Gastrocnemius medialis (tissue), 4 donors: Measurements from ENCODE around the gene DCLRE1A. TPM values are rescaled to one million over a fixed set of nuclear protein-coding genes. Genes with fewer than 3 reads are reported as not detected.
A peak's percentile ranks its signal among the peaks of the same experiment; 100 is the strongest.

Experiments
- ATAC-seq, 2 donors: fragments of 150-250 bp; one replicate each; pipeline ENCODE4 v1.9.1; 2016
- DNase-seq, 2 donors: peaks; one replicate each; pipeline ENCODE4 v3.0.0-alpha.2; 2019
- H3K27ac ChIP-seq, 4 donors: fragments of 200-600 bp; sonication (generic); 1 replicate in 1 of 4; 2 replicates in 3 of 4; pipeline ENCODE4 v1.5.1; 2016 to 2018; ENCODE audit warnings: mild to moderate bottlenecking in 2 of 4, moderate library complexity in 1 of 4
- H3K27me3 ChIP-seq, 3 donors: fragments of 200-600 bp; sonication (generic) in 2 of 3; 1 replicate in 1 of 3; 2 replicates in 2 of 3; pipeline versions ENCODE4 v1.5.1 to v1.6.0; 2016 to 2019; ENCODE audit warnings: mild to moderate bottlenecking in 1 of 3, moderate library complexity in 1 of 3
- H3K36me3 ChIP-seq, 2 donors: fragments of 200-600 bp; sonication (generic) in 1 of 2; one replicate each; pipeline ENCODE4 v1.5.1; 2017 to 2018
- H3K4me1 ChIP-seq, 2 donors: fragments of 200-600 bp; sonication (generic) in 1 of 2; one replicate each; pipeline ENCODE4 v1.5.1; 2016 to 2017; ENCODE audit warnings: mild to moderate bottlenecking in 2 of 2
- H3K4me3 ChIP-seq, 4 donors: fragments of 200-600 bp; sonication (generic) in 3 of 4; 1 replicate in 1 of 4; 2 replicates in 3 of 4; pipeline ENCODE4 v1.5.1; 2016 to 2019; ENCODE audit warnings: mild to moderate bottlenecking in 2 of 4
- H3K9me3 ChIP-seq, 3 donors: fragments of 200-600 bp; sonication (generic) in 2 of 3; 1 replicate in 1 of 3; 2 replicates in 2 of 3; pipeline ENCODE4 v1.5.1; 2016 to 2019
- CTCF ChIP-seq, 5 experiments: fragments of 450-650 bp in 3 of 5; fragments of 200-600 bp in 2 of 5; sonication (generic) in 2 of 5; IDR thresholded peaks in 4 of 5; conservative IDR thresholded peaks in 1 of 5; 1 replicate in 4 of 5; 2 replicates in 1 of 5; pipeline ENCODE4 v1.5.1; 2016 to 2019; ENCODE audit warnings: antibody characterized with exemption in 5 of 5, mild to moderate bottlenecking in 3 of 5, moderate library complexity in 3 of 5
- POLR2A ChIP-seq, 2 donors: fragments of 450-650 bp; IDR thresholded peaks; one replicate each; pipeline ENCODE4 v1.6.1; 2017; ENCODE audit warnings: antibody characterized with exemption in 2 of 2, mild to moderate bottlenecking in 2 of 2, moderate library complexity in 2 of 2
- in situ Hi-C, 4 donors: fragments of 200-750 bp; cut with MboI; loops; one replicate each; pipeline versions ENCODE4 v1.15.0 to v1.8.0; 2017; ENCODE audit warnings: low sequenced_read_pairs in 4 of 4
- intact Hi-C: fragments of 100-400 bp; cut with DNase I; formaldehyde crosslinking; loops from one replicate; pipeline ENCODE4 v1.15.1; 2023; ENCODE audit warnings: low total_unique reads
- total RNA-seq, 4 donors: library from RNA; depleted of rRNA; stranded (reverse); fragments of >200 nt; gene quantifications; one replicate each; pipeline versions ENCODE4 v1.1.0 to v1.2.3, GENCODE V29; 2016

Gene DCLRE1A
- total RNA-seq, 4 donors from 2014 or later: 2.6 to 4.7 (median 3.8) TPM

- intact Hi-C loops: no loop called here
- Histone ChIP-seq H3K27ac (no peak overlapping the region), H3K4me3 (no peak overlapping the region), H3K27me3 (no peaks in the 10 kb centered on the region), H3K4me1 (peaks cover 0 to 2% of the 10 kb centered on the region in 2 donors), H3K36me3 (no peaks in the 10 kb centered on the region), H3K9me3 (no peaks in the 10 kb centered on the region)
- in situ Hi-C loops: loop anchor here in 1 of 4 donors (10.0 kb wide), 1 partner anchor 313 kb away; no protein-coding TSS in a partner anchor
- DNase-seq (no peak), ATAC-seq (no peak)
- TF ChIP-seq CTCF (IDR thresholded peaks at IDR 0.05 in 4 of 5, conservative IDR thresholded peaks at IDR 0.05 in 1 of 5) (no peak), POLR2A (IDR thresholded peaks at IDR 0.05) (no peak)
Measured at GRCh38 chr10:113791691-113792090, 62.2 kb downstream of the DCLRE1A start.

- in situ Hi-C loops: no loop called here
- peaks cover 0 to 2% of the 10 kb centered on the region in 2 donors for H3K4me1 ChIP-seq
- no peaks in the 10 kb centered on the region for H3K36me3 ChIP-seq
- no peaks in the 10 kb centered on the region for H3K27me3 ChIP-seq
- intact Hi-C loops: no loop called here
- H3K27ac ChIP-seq: peak overlapping the region in 2 of 4 donors; percentile 58 to 60
- peak in 1 of 2 donors; percentile 33 for DNase-seq
- TF ChIP-seq POLR2A (IDR thresholded peaks at IDR 0.05) (no peak), CTCF (IDR thresholded peaks at IDR 0.05 in 4 of 5, conservative IDR thresholded peaks at IDR 0.05 in 1 of 5) (no peak)
- no peak overlapping the region for H3K4me3 ChIP-seq
- H3K9me3 ChIP-seq: no peaks in the 10 kb centered on the region
- peak; percentile 70 to 88 for ATAC-seq
Measured at GRCh38 chr10:113788604-113789083, 65.2 kb downstream of the DCLRE1A start.

Other genes starting within 250 kb of the DCLRE1A start
- 1,000 to 10,000 TPM in 3 of 4 donors, 100 to 1,000 TPM in 1; 811 to 2,339 (median 1,413) TPM for gene NRAP, start 190.0 kb downstream of the DCLRE1A start, total RNA-seq
- gene CASP7, start 174.2 kb downstream of the DCLRE1A start, total RNA-seq: 10 to 100 TPM in 2 of 4 donors, 1 to 10 TPM in 2; 5.3 to 23.9 (median 8.9) TPM
- gene PLEKHS1, start 102.4 kb downstream of the DCLRE1A start, total RNA-seq: not detected
- gene NHLRC2, start 579 bp upstream of the DCLRE1A start, total RNA-seq: 100 to 1,000 TPM in 1 of 4 donors, 10 to 100 TPM in 3; 11.4 to 109 (median 40.7) TPM
- gene ADRB1, start 189.8 kb upstream of the DCLRE1A start, total RNA-seq: under 1 TPM in 3 of 4 donors, not detected in 1; 0.13 to 0.66 (median 0.18) TPM